ENCODE results near the gene ELMO2.

The ELMO2 gene

DNA sequence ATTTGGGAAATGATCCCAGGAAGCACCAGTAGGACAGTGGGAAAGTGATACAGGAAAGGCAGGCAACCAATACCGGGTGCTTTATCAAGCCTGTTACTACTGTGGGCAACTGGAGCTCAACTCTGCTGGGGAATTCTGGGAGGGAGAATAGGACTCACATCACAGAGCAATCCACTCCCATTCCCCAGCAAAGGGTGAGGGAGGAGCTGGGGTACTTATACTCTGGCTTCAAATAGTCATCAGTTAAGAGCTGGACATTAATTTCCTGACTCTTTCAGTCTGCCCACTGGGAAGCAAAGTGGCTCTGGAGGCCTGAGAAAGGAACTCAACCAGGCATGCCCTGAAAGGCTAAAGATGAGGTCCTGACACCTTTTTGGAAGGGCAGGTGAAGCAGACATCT lies 80.6 kb downstream of the ELMO2 start:
- DNase-seq (ENCODE audit: low spot score), result no peak
- in situ Hi-C loops (cut with MboI; ENCODE audit: low pct_unique_long_range_greater_than_20kb, low sequenced_read_pairs, unreplicated experiment), result no loop called here
- TF ChIP-seq, protein P1, sequence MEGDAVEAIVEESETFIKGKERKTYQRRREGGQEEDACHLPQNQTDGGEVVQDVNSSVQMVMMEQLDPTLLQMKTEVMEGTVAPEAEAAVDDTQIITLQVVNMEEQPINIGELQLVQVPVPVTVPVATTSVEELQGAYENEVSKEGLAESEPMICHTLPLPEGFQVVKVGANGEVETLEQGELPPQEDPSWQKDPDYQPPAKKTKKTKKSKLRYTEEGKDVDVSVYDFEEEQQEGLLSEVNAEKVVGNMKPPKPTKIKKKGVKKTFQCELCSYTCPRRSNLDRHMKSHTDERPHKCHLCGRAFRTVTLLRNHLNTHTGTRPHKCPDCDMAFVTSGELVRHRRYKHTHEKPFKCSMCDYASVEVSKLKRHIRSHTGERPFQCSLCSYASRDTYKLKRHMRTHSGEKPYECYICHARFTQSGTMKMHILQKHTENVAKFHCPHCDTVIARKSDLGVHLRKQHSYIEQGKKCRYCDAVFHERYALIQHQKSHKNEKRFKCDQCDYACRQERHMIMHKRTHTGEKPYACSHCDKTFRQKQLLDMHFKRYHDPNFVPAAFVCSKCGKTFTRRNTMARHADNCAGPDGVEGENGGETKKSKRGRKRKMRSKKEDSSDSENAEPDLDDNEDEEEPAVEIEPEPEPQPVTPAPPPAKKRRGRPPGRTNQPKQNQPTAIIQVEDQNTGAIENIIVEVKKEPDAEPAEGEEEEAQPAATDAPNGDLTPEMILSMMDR (IDR thresholded peaks at IDR 0.05; ENCODE audit: extremely low read depth, insufficient read depth, missing control alignments), result no peak

DNA sequence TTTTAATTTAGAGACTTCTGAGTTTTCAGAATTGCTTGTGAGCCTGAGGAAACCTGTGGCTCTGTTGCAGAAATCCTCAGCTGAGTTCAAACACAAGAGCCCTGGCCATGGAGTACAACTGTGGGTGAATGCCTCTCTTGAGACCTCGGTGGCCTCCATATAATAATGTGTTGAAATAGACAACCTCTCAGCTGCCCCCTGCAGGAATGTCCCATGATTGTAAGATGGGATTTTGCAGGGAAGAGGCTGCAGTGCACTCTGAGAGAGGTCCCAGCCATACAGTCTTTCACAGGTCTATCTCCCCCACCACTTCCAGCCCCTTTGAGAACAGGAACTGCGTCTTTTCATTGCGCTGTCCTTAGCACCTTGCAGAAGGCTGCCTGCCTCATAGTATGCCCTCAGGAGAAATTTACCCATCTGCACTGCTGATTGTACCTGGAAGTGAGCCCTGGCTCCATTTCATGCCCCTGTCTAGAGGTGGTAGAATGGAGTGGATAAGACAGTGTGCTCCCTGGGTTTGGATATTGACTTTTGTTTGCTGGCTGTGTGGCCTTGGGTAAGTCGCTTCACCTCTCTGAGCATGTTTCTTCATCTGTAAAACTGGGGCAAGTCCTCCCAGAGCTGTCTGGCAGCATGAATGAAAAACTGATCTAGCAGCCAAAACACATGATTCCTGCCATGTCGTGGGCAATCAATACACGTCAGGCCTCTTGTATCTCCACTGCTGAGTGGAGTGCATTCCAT lies 81.3 kb downstream of the ELMO2 start:
- no peak for DNase-seq (ENCODE audit: low spot score)
- TF ChIP-seq, protein P1 (IDR thresholded peaks at IDR 0.05; ENCODE audit: extremely low read depth, insufficient read depth, missing control alignments), result peak; percentile 24
- in situ Hi-C loops (cut with MboI; ENCODE audit: low pct_unique_long_range_greater_than_20kb, low sequenced_read_pairs, unreplicated experiment), result no loop called here

GRCh38 chr20:46324379-46324778 lies 82.0 kb downstream of the ELMO2 start:
- in situ Hi-C loops (cut with MboI; ENCODE audit: low pct_unique_long_range_greater_than_20kb, low sequenced_read_pairs, unreplicated experiment), result no loop called here
- TF ChIP-seq, protein P1 (IDR thresholded peaks at IDR 0.05; ENCODE audit: extremely low read depth, insufficient read depth, missing control alignments), result no peak
- DNase-seq (ENCODE audit: low spot score), result no peak

- in situ Hi-C loops (cut with MboI; ENCODE audit: low pct_unique_long_range_greater_than_20kb, low sequenced_read_pairs, unreplicated experiment), result no loop called here
- DNase-seq (ENCODE audit: low spot score), result no peak
- TF ChIP-seq, protein P1 (IDR thresholded peaks at IDR 0.05; ENCODE audit: extremely low read depth, insufficient read depth, missing control alignments), result no peak
Measured at GRCh38 chr20:46323557-46323956, 82.9 kb downstream of the ELMO2 start.

- TF ChIP-seq, protein P1 (IDR thresholded peaks at IDR 0.05; ENCODE audit: extremely low read depth, insufficient read depth, missing control alignments), result no peak
- DNase-seq (ENCODE audit: low spot score), result no peak
- in situ Hi-C loops (cut with MboI; ENCODE audit: low pct_unique_long_range_greater_than_20kb, low sequenced_read_pairs, unreplicated experiment), result no loop called here
Measured at GRCh38 chr20:46322641-46323040, 83.8 kb downstream of the ELMO2 start.

DNA sequence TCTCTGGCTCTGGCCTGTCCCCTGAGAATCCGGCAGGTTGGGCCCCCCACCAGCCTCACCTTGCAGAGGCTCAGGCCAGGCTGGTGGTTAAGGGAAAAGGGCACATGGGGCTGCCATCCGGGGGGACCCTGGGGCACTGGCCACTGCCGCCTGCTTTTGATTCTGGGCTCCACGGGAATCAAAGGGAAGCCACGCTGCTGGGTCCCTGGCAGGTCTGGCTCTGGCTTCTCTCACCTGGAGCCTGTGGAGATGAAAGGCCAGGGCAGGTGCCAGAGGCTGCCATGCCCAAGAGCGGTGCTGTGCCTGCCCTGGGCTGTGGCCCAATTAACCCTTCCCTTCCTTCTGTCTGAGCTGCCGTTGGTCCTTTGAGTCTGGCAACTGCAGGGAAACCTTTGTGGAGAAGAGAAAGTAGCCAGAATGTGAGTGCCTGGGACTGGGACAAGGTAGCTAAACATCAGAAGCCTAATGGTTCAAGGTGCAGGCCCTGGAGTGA lies 88.7 kb downstream of the ELMO2 start:
- no peak for DNase-seq (ENCODE audit: low spot score)
- TF ChIP-seq, protein P1 (IDR thresholded peaks at IDR 0.05; ENCODE audit: extremely low read depth, insufficient read depth, missing control alignments), result no peak
- in situ Hi-C loops (cut with MboI; ENCODE audit: low pct_unique_long_range_greater_than_20kb, low sequenced_read_pairs, unreplicated experiment), result no loop called here
